ENCODE data around the gene HBS1L. TPM values are rescaled to one million over a fixed set of nuclear protein-coding genes. Genes with fewer than 3 reads are reported as not detected.

Gene HBS1L
- polyA plus RNA-seq, 4 donors: 23.0 to 39.2 (median 30.7) TPM

- no peak overlapping the region for H3K4me3 ChIP-seq (ENCODE audit: low read depth in 1 of 3, low read length in 3 of 3)
- no peak overlapping the region for H3K27ac ChIP-seq (ENCODE audit: low read depth in 1 of 3, low read length in 2 of 3)
- H3K9me3 ChIP-seq (ENCODE audit: control insufficient read depth in 2 of 2, insufficient read depth in 1 of 2, low read depth in 1 of 2, low read length in 1 of 2): peaks cover 0 to 7% of the 10 kb centered on the region in 2 donors
- no peaks in the 10 kb centered on the region for H3K27me3 ChIP-seq (ENCODE audit: control insufficient read depth in 3 of 3, insufficient read depth in 3 of 3, low read length in 3 of 3)
- WGBS, 3 donors: 89 to 91% (median 90%) methylated on average over 5 of the region's 5 CpGs
- H3K4me1 ChIP-seq (ENCODE audit: control insufficient read depth in 3 of 3, insufficient read depth in 2 of 3, low read depth in 1 of 3, low read length in 2 of 3): peaks cover 0 to 3% (median 0%) of the 10 kb centered on the region in 3 donors
- DNase-seq (no peak), FAIRE-seq (no peak)
- H3K36me3 ChIP-seq (ENCODE audit: control insufficient read depth in 3 of 3, insufficient read depth in 2 of 3, low read depth in 1 of 3, low read length in 3 of 3): no peaks in the 10 kb centered on the region
Observed at GRCh38 chr6:134956032-134956431, 98.6 kb downstream of the HBS1L start.

GRCh38 chr6:134954272-134955000 is 100.2 kb downstream of the HBS1L start:
- no peak overlapping the region for H3K27ac ChIP-seq (ENCODE audit: low read depth in 1 of 3, low read length in 2 of 3)
- H3K4me1 ChIP-seq (ENCODE audit: control insufficient read depth in 3 of 3, insufficient read depth in 2 of 3, low read depth in 1 of 3, low read length in 2 of 3): peaks cover 0 to 3% (median 0%) of the 10 kb centered on the region in 3 donors
- no peaks in the 10 kb centered on the region for H3K27me3 ChIP-seq (ENCODE audit: control insufficient read depth in 3 of 3, insufficient read depth in 3 of 3, low read length in 3 of 3)
- peaks cover 0 to 7% of the 10 kb centered on the region in 2 donors for H3K9me3 ChIP-seq (ENCODE audit: control insufficient read depth in 2 of 2, insufficient read depth in 1 of 2, low read depth in 1 of 2, low read length in 1 of 2)
- no peak overlapping the region for H3K4me3 ChIP-seq (ENCODE audit: low read depth in 1 of 3, low read length in 3 of 3)
- H3K36me3 ChIP-seq (ENCODE audit: control insufficient read depth in 3 of 3, insufficient read depth in 2 of 3, low read depth in 1 of 3, low read length in 3 of 3): no peaks in the 10 kb centered on the region
- FAIRE-seq (no peak), DNase-seq (peak; percentile 56 to 67)
- WGBS, 3 donors: 52 to 75% (median 62%) methylated on average over 4 of the region's 4 CpGs

GRCh38 chr6:134951494-134952263 is 102.9 kb downstream of the HBS1L start:
- DNase-seq: peak; percentile 12 to 23
- Histone ChIP-seq H3K4me1 (ENCODE audit: control insufficient read depth in 3 of 3, insufficient read depth in 2 of 3, low read depth in 1 of 3, low read length in 2 of 3) (peaks cover 0 to 3% (median 0%) of the 10 kb centered on the region in 3 donors), H3K27me3 (ENCODE audit: control insufficient read depth in 3 of 3, insufficient read depth in 3 of 3, low read length in 3 of 3) (no peaks in the 10 kb centered on the region), H3K36me3 (ENCODE audit: control insufficient read depth in 3 of 3, insufficient read depth in 2 of 3, low read depth in 1 of 3, low read length in 3 of 3) (no peaks in the 10 kb centered on the region), H3K27ac (ENCODE audit: low read depth in 1 of 3, low read length in 2 of 3) (no peak overlapping the region), H3K9me3 (ENCODE audit: control insufficient read depth in 2 of 2, insufficient read depth in 1 of 2, low read depth in 1 of 2, low read length in 1 of 2) (peaks cover 0 to under 1% of the 10 kb centered on the region in 2 donors), H3K4me3 (ENCODE audit: low read depth in 1 of 3, low read length in 3 of 3) (no peak overlapping the region)
- no peak for FAIRE-seq
- WGBS, 3 donors: 82 to 90% (median 86%) methylated on average over 13 of the region's 13 CpGs

GRCh38 chr6:134950482-134950881 is 104.1 kb downstream of the HBS1L start:
- DNase-seq: no peak
- no peak for FAIRE-seq
- Histone ChIP-seq H3K27ac (ENCODE audit: low read depth in 1 of 3, low read length in 2 of 3) (no peak overlapping the region), H3K27me3 (ENCODE audit: control insufficient read depth in 3 of 3, insufficient read depth in 3 of 3, low read length in 3 of 3) (no peaks in the 10 kb centered on the region), H3K9me3 (ENCODE audit: control insufficient read depth in 2 of 2, insufficient read depth in 1 of 2, low read depth in 1 of 2, low read length in 1 of 2) (peaks cover 0 to 2% of the 10 kb centered on the region in 2 donors), H3K4me3 (ENCODE audit: low read depth in 1 of 3, low read length in 3 of 3) (no peak overlapping the region), H3K4me1 (ENCODE audit: control insufficient read depth in 3 of 3, insufficient read depth in 2 of 3, low read depth in 1 of 3, low read length in 2 of 3) (peaks cover 0 to 3% (median 0%) of the 10 kb centered on the region in 3 donors), H3K36me3 (ENCODE audit: control insufficient read depth in 3 of 3, insufficient read depth in 2 of 3, low read depth in 1 of 3, low read length in 3 of 3) (no peaks in the 10 kb centered on the region)
- 64 to 72% (median 67%) methylated on average over 2 of the region's 2 CpGs for WGBS, 3 donors

- H3K4me1 ChIP-seq (ENCODE audit: control insufficient read depth in 3 of 3, insufficient read depth in 2 of 3, low read depth in 1 of 3, low read length in 2 of 3): peaks cover 0 to 2% (median 0%) of the 10 kb centered on the region in 3 donors
- FAIRE-seq: no peak
- WGBS, 3 donors: 80 to 88% (median 83%) methylated on average over 4 of the region's 4 CpGs
- no peaks in the 10 kb centered on the region for H3K36me3 ChIP-seq (ENCODE audit: control insufficient read depth in 3 of 3, insufficient read depth in 2 of 3, low read depth in 1 of 3, low read length in 3 of 3)
- H3K4me3 ChIP-seq (ENCODE audit: low read depth in 1 of 3, low read length in 3 of 3): no peak within 1 kb of the TSS
- peaks cover 0 to 2% of the 10 kb centered on the region in 2 donors for H3K9me3 ChIP-seq (ENCODE audit: control insufficient read depth in 2 of 2, insufficient read depth in 1 of 2, low read depth in 1 of 2, low read length in 1 of 2)
- H3K27me3 ChIP-seq (ENCODE audit: control insufficient read depth in 3 of 3, insufficient read depth in 3 of 3, low read length in 3 of 3): no peaks in the 10 kb centered on the region
- DNase-seq: no peak
- no peak within 1 kb of the TSS for H3K27ac ChIP-seq (ENCODE audit: low read depth in 1 of 3, low read length in 2 of 3)
Observed at GRCh38 chr6:134949927-134950326, 104.7 kb downstream of the HBS1L start, which contains the start of gene ALDH8A1. TSS of gene ALDH8A1 (minus strand) at chr6:134950101. CDS start at chr6:134950053, 48 bp downstream.

GRCh38 chr6:134948691-134949090 is 105.9 kb downstream of the HBS1L start:
- Histone ChIP-seq H3K27me3 (ENCODE audit: control insufficient read depth in 3 of 3, insufficient read depth in 3 of 3, low read length in 3 of 3) (no peaks in the 10 kb centered on the region), H3K36me3 (ENCODE audit: control insufficient read depth in 3 of 3, insufficient read depth in 2 of 3, low read depth in 1 of 3, low read length in 3 of 3) (no peaks in the 10 kb centered on the region), H3K4me1 (ENCODE audit: control insufficient read depth in 3 of 3, insufficient read depth in 2 of 3, low read depth in 1 of 3, low read length in 2 of 3) (no peaks in the 10 kb centered on the region), H3K4me3 (ENCODE audit: low read depth in 1 of 3, low read length in 3 of 3) (no peak overlapping the region), H3K27ac (ENCODE audit: low read depth in 1 of 3, low read length in 2 of 3) (no peak overlapping the region), H3K9me3 (ENCODE audit: control insufficient read depth in 2 of 2, insufficient read depth in 1 of 2, low read depth in 1 of 2, low read length in 1 of 2) (peaks cover 0 to 2% of the 10 kb centered on the region in 2 donors)
- FAIRE-seq (no peak), DNase-seq (no peak)
- WGBS, 3 donors: 69 to 93% (median 90%) methylated on average over 1 of the region's 1 CpG

- no peaks in the 10 kb centered on the region for H3K4me1 ChIP-seq (ENCODE audit: control insufficient read depth in 3 of 3, insufficient read depth in 2 of 3, low read depth in 1 of 3, low read length in 2 of 3)
- no peaks in the 10 kb centered on the region for H3K36me3 ChIP-seq (ENCODE audit: control insufficient read depth in 3 of 3, insufficient read depth in 2 of 3, low read depth in 1 of 3, low read length in 3 of 3)
- peaks cover 0 to 2% of the 10 kb centered on the region in 2 donors for H3K9me3 ChIP-seq (ENCODE audit: control insufficient read depth in 2 of 2, insufficient read depth in 1 of 2, low read depth in 1 of 2, low read length in 1 of 2)
- FAIRE-seq (no peak), DNase-seq (no peak)
- no peak overlapping the region for H3K4me3 ChIP-seq (ENCODE audit: low read depth in 1 of 3, low read length in 3 of 3)
- H3K27ac ChIP-seq (ENCODE audit: low read depth in 1 of 3, low read length in 2 of 3): no peak overlapping the region
- H3K27me3 ChIP-seq (ENCODE audit: control insufficient read depth in 3 of 3, insufficient read depth in 3 of 3, low read length in 3 of 3): no peaks in the 10 kb centered on the region
Observed at GRCh38 chr6:134948142-134948541, 106.5 kb downstream of the HBS1L start.

- Histone ChIP-seq H3K4me1 (ENCODE audit: control insufficient read depth in 3 of 3, insufficient read depth in 2 of 3, low read depth in 1 of 3, low read length in 2 of 3) (no peaks in the 10 kb centered on the region), H3K9me3 (ENCODE audit: control insufficient read depth in 2 of 2, insufficient read depth in 1 of 2, low read depth in 1 of 2, low read length in 1 of 2) (peaks cover 0 to 2% of the 10 kb centered on the region in 2 donors), H3K27ac (ENCODE audit: low read depth in 1 of 3, low read length in 2 of 3) (no peak overlapping the region), H3K27me3 (ENCODE audit: control insufficient read depth in 3 of 3, insufficient read depth in 3 of 3, low read length in 3 of 3) (no peaks in the 10 kb centered on the region), H3K36me3 (ENCODE audit: control insufficient read depth in 3 of 3, insufficient read depth in 2 of 3, low read depth in 1 of 3, low read length in 3 of 3) (no peaks in the 10 kb centered on the region), H3K4me3 (ENCODE audit: low read depth in 1 of 3, low read length in 3 of 3) (no peak overlapping the region)
- no peak for FAIRE-seq
- no peak for DNase-seq
Observed at GRCh38 chr6:134945045-134945444, 109.6 kb downstream of the HBS1L start.
